Stimulated activated CD8-positive, alpha-beta memory T cell treated with anti-CD3 and anti-CD28 coated beads, Interleukin-12 subunit alpha, Interleukin-12 subunit beta, amount 100 ng/mL, for 1 hour (primary cell): ENCODE data around the gene CCER1.

Source experiments
- DNase-seq: peaks from one replicate; pipeline ENCODE4 v3.0.0-alpha.2; 2020; ENCODE audit warnings: low read depth

CCER1 gene

DNA sequence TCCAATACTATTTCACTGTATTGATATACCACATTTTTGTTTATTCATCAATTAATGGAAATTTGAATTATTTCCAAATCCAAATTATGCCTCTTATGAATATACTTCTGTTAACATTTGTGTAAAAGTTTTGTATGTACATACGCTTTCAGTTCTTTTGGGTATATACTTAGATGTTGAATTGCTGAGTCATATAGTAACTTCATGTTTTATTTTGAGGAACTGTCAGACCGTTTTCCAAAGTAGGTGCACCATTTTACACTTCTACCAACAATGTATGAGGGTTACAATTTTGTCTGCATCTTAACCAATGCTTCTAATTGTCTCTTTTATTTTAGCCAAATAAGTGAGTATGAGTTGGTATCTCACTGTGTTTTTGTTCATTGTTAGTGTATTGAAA is 10.2 kb upstream of the CCER1 start:
- no peak for DNase-seq

GRCh38 chr12:90964616-90965015 is 9.6 kb upstream of the CCER1 start:
- DNase-seq = no peak

- DNase-seq = no peak
Measured at GRCh38 chr12:90963946-90964345, 9.0 kb upstream of the CCER1 start.

DNA sequence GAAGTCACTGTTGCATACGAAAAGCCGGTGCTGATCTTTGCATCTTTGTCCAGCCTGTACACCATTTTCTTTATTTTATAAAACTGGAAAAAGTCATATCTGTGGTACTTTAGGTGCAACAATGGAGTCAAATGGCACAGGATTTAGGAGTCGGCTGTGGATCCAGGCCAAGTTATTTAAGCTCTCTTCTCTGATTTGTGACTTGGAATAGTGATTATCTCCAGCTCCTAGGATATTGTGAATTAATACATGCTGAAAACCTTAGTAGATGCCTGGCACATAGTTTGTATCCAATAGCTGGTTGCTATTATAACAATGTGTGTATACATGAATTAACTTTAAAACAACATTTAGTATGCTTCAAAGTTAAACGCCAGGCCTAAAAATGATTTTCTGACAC is 6.2 kb upstream of the CCER1 start:
- no peak for DNase-seq

- DNase-seq = no peak
Measured at GRCh38 chr12:90959538-90960139, 4.7 kb upstream of the CCER1 start.

DNA sequence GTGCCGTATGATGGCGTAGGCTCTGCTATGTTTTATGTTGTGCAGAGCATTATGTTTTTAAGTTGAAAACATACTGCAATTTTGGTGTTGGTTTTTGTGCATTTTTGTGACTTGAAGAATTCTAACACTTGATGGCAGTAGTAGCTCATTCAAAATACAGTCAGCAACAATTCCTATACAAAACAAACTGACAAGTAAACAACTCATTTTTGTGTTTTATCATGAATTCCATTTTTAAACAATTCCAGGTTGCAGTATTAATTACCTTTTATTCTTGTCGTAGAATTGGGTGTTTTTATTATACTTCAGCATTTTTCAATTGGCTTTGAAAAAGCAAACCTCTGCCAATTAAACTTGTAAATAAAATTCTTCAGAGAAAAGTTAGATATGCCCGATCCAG is 4.1 kb upstream of the CCER1 start:
- no peak for DNase-seq

DNA sequence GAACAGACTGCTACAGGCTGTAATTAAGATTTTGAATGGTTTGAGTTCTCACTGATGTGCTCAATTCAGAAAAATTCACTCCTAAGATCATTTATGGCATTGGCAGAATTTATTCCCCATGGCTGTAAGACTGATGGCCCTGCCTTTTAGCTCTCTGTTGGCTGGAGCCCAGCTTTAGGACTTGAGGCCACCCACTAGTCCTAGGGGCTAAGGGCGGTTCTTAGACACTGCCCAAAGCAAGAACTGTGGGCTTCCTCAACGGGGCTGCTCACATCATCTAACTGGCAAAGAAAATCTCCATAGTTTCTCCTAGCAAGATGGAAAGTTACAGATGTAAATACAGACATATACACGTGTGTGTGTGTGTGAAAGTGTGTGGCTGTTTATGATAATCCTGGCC is 3.4 kb upstream of the CCER1 start:
- DNase-seq = no peak

DNA sequence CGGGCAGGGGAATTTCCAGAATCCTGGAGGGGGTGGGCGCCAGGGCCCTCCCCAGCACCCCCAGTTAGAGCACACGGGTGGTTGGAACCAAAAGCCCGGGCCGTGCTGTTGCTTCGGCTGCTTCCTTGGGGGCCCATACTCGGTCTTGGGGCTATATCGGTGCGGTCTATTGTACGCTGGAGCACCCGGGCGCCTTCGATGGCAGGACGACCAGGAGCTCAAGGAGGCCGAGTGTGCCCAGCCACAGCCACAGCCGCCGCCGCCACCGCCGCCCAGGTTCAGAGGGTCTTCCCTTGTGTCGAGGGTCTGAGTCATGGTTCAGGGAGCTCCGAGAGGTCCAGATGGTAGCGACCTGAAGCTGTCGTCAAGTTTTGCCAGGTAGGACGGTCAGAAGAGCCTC is 548 bp downstream of the CCER1 start:
- no peak for DNase-seq

DNA sequence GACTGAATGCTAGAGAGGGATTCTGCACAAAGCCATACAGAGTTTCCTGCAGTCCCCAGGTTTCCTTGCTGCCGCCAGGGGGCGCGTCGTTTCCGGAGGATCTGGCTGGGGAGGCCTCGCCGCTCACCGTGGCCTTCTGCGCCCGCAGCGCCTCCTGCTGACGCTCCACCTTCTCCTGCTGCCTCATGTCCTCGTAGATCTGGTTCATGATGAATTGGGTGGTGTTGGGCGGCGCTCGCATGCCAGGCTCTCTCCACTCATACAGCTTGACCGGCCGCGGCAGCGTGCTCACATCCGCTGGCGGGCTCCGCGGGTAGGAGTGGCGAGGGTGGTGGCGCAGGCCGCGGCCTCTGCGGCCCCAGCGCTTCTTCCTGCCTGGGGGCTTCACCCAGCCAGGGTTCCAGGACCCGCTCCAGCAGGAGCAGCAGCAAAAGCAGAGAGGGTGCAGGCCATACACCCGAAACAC is 987 bp downstream of the CCER1 start:
- no peak for DNase-seq

GRCh38 chr12:90951432-90952105 is 3.4 kb downstream of the CCER1 start:
- DNase-seq = no peak

DNA sequence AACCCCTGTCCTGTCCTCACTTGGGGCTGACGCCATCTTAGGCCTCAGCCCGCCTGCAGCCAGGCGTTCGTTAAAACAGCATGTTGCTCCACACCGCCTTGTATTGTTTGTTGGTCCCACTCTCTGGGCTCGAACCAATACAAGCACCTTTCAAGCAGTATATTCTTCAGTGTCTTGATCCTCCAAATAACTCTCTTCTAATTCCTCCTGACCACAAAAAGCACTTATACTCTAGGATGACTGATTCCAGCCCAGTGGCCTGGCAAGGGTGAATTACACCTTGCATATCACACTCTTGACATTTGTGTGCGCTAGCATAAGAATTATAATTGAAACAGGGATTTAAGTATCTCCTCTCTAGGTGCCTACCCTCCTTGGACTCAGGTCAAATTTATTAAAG is 7.1 kb downstream of the CCER1 start:
- DNase-seq = no peak

DNA sequence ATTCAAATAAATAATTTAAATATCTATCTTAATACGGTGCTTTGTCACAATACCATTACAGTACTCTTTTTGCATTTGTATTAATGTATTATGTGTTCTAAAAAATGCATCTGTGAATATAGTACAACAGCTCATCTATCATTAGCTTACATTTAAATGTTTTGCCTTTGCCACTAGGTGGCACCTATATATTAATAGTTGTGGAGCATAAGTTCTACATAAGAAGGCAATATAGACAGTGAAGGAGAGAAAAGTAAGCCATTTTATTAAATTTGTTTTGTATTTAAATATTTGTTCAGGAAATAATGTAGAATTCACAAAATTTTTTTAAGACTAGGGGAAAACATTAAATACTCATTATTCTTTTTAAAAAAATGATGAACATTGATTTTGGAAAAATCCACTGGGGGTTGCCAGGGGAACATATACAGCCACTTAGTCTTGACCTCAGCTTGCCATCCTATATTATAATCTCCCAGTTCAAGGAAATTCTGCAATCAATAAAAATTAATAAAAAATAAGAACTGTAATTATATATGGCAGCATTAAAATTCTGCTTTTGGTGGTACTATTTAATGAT is 9.8 kb downstream of the CCER1 start:
- DNase-seq = no peak

- no peak for DNase-seq
Measured at GRCh38 chr12:90943255-90943654, 11.7 kb downstream of the CCER1 start.

DNA sequence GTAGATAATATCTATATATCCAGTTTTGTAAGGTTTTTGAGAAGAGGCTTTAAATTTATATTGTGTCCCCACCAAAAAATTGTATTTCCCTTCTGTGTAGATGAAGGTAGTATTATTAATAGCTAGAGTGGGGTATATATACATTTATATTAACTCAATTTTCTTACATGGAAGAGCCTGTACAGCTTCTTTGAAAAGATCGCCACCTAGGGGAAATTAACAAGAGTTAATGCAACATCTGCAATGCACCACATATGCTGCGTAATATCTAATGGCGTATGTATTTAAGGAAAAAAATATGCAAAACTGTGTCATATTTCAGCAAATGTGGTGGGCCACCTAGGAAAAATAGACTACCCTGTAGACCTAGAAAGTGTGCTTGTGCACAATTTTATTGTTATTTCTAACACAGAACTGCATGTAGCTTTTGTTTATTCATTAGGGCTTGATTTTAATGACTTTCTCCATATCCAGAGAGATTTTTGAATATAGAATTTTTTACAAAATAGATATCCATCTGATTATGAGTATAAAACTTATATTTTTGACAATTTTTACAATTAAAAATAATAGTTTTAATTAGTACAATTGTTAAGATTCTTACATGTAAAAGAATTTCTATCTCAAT is 14.0 kb downstream of the CCER1 start:
- DNase-seq = no peak

DNA sequence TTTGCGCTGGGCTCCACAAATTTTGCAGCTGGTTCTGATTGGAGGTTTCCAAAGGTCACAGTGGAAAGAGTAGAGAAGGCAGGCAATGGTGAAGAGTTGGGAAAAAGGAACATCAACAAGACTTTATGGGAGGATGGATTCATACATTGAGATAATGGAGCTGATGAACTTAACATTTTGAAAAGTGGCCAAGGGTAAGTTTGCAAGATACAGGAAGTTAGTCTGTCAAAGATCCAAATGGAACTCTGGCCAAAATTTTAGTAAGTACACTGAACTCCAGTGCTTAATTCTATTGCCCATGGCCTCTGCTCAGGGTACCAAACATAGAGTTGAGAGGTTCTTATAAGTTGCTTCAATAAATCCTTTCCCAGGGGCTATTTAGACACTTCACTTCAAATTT is 15.6 kb downstream of the CCER1 start:
- no peak for DNase-seq

DNA sequence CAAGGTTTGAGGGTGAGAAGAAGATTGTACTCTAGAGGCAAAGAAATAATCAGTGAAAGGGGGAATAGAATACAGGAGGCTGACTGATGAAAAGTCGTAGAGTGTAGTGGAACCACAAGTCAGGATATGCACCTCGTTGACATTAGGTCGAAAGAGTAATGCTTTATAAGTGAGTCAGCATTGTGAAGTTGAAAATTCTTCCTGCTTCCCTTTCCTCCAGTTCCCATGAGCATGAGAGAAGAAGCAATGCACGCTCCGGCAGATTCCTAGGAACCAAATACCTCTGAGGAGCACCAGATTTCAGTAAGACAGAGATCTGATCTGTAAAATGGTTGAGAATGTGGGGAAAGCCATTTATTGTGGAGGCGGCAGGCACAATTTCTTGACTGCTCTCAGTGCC is 16.5 kb downstream of the CCER1 start:
- DNase-seq = no peak

GRCh38 chr12:90937651-90938050 is 17.3 kb downstream of the CCER1 start:
- DNase-seq = no peak

DNA sequence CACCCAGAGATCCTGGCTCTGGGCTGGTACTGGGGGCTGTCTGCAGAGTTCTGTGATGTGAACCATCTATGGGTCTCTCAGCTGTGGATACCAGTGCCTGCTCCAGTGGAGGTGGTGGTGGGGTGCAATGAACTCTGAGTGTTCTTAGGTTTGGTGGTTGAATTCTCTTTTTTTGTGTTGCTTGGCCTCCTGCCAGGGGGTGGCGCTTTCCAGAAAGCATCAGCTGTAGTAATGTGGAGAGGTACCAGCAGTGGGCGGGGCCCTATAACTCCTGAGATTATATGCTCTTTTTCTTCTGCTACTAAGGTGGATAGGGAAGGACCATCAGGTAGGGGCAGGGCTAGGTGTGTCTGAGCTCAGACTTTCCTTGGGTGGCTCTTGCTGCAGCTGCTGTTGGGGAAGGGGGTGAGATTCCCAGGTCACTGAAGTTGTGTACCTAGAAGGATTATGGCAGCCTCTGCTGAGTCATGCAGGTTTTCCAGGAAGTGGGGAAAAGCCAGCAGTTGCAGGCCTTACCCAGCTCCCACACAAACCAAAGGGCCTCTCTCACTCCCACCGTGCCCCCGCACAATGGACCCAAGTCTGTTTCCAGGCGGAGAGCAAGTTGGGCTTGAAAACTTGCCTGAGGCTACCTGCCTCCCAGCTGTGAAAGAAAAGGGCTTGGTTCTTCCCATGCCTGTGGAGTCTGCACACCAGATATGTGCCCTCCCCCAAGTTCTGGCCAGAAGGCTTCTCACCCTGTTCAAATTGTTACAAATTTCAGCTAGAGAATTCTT is 18.6 kb downstream of the CCER1 start:
- no peak for DNase-seq

DNA sequence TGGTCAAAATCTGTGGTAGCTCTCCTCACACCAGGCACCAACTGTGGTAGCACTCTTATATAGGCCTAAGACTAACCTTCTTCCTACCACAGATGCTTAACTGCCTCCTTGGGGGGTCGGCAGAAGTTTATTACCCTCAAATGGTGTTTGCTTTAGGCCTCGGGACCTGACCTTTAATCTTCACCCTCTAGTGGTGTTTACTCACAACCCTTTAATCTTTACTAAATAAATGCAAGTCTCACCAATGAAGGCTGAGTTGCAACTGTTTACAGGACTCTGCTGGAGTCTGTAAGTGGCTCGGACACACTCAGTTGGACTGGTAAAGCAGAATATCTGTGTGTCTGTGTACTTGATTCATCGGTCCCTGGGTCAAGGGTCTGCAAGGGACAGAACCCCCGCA is 29.4 kb downstream of the CCER1 start:
- DNase-seq = no peak

- DNase-seq = no peak
Measured at GRCh38 chr12:90924406-90924805, 30.6 kb downstream of the CCER1 start.

DNA sequence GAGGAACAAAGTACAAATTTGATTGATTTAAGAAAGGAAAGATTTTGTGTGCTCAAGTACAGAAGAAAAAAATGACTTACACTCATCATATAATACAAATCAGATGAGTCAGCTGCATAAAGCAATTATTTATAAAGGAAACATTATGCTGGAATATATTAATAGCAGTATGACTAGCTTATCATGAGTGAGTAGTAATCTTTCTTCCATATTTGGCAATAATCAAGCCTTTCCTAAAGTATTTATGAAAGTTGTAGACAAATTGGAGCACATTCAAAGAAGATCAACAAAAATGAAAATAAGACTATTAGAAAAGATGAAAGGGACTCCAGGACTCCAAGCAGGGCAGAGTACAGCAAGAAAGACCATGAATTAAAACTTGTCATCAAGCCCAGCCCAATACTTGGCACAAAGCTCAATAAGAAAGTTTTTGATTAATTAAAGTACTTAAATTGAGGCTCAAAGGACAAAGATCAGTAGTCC is 32.8 kb downstream of the CCER1 start:
- DNase-seq = no peak

- DNase-seq = no peak
Measured at GRCh38 chr12:90921536-90921935, 33.4 kb downstream of the CCER1 start.
